Stimulated activated memory B cell treated with anti-CD40 and anti-IgM and Interleukin-4, amounts not matched to agents 10 μg/mL and 1 μg/mL and 100 μg/mL, for 72 hours (primary cell): Measurements from ENCODE around the gene PCDHGA1.
"Not testable (repeated sequence)": the region's sequence is repeated elsewhere in the genome, so short reads cannot be mapped to it uniquely, and the experiment has no call there.

Source experiments
- ATAC-seq: fragments of 150-1000 bp; cut with Tn5 transposase; 2 replicates; pipeline ENCODE4 v1.10.0; 2021
- H3K27ac Mint-ChIP-seq: one replicate; pipeline ENCODE4 v1.8.0; 2022; ENCODE audit warnings: mild to moderate bottlenecking, mixed read lengths
- H3K27me3 Mint-ChIP-seq: one replicate; pipeline ENCODE4 v1.8.0; 2022; ENCODE audit warnings: mixed read lengths
- H3K36me3 Mint-ChIP-seq: one replicate; pipeline ENCODE4 v1.8.0; 2022; ENCODE audit warnings: mixed read lengths
- H3K4me1 Mint-ChIP-seq: one replicate; pipeline ENCODE4 v1.8.0; 2022; ENCODE audit warnings: mixed read lengths
- H3K4me3 Mint-ChIP-seq: one replicate; pipeline ENCODE4 v1.8.0; 2022; ENCODE audit warnings: mild to moderate bottlenecking, moderate library complexity, mixed read lengths
- H3K9me3 Mint-ChIP-seq: one replicate; pipeline ENCODE4 v1.8.0; 2022; ENCODE audit warnings: mixed read lengths

The PCDHGA1 gene

GRCh38 chr5:141340781-141341354 is 10.6 kb downstream of the PCDHGA1 start:
- H3K4me3 Mint-ChIP-seq = not testable (repeated sequence)
- Mint-ChIP-seq H3K27me3 (peaks cover 91% of the 10 kb centered on the region), H3K9me3 (peaks cover 28% of the 10 kb centered on the region)

GRCh38 chr5:141342773-141343172 is 12.5 kb downstream of the PCDHGA1 start:
- Mint-ChIP-seq H3K9me3 (peaks cover 26% of the 10 kb centered on the region), H3K4me3 (no peak overlapping the region), H3K27me3 (peaks cover 88% of the 10 kb centered on the region), H3K36me3 (no peaks in the 10 kb centered on the region), H3K27ac (no peak overlapping the region), H3K4me1 (no peaks in the 10 kb centered on the region)
- ATAC-seq = no peak

More at GRCh38 chr5:141340781-141341354, 10.6 kb downstream of the PCDHGA1 start:
- H3K36me3 Mint-ChIP-seq, H3K4me1 Mint-ChIP-seq, ATAC-seq, H3K27ac Mint-ChIP-seq: not testable (repeated sequence)

- Mint-ChIP-seq H3K27me3 (peaks cover 85% of the 10 kb centered on the region), H3K36me3 (no peaks in the 10 kb centered on the region), H3K9me3 (peaks cover 22% of the 10 kb centered on the region), H3K27ac (no peak within 1 kb of the TSS), H3K4me3 (peak within 1 kb of the TSS; percentile 34), H3K4me1 (no peaks in the 10 kb centered on the region)
- ATAC-seq = no peak
Observed at GRCh38 chr5:141343242-141343952, 13.1 kb downstream of the PCDHGA1 start, which contains the start of gene PCDHGA3. Gene PCDHGA3 (plus strand): TSS chr5:141343829. CDS start chr5:141344034, 205 bp downstream.

GRCh38 chr5:141343953-141344463 is 13.7 kb downstream of the PCDHGA1 start:
- Mint-ChIP-seq H3K4me3 (peak overlapping the region; percentile 34), H3K36me3 (no peaks in the 10 kb centered on the region), H3K9me3 (peaks cover 22% of the 10 kb centered on the region), H3K4me1 (no peaks in the 10 kb centered on the region), H3K27me3 (peaks cover 85% of the 10 kb centered on the region), H3K27ac (no peak overlapping the region)
- no peak for ATAC-seq

- Mint-ChIP-seq H3K27me3 (peaks cover 87% of the 10 kb centered on the region), H3K9me3 (peaks cover 20% of the 10 kb centered on the region), H3K27ac (no peak overlapping the region), H3K4me1 (no peaks in the 10 kb centered on the region), H3K36me3 (peaks cover 3% of the 10 kb centered on the region), H3K4me3 (no peak overlapping the region)
- no peak for ATAC-seq
Observed at GRCh38 chr5:141345327-141345726, 15.0 kb downstream of the PCDHGA1 start.

- ATAC-seq, H3K4me3 Mint-ChIP-seq, H3K4me1 Mint-ChIP-seq, H3K36me3 Mint-ChIP-seq, H3K27ac Mint-ChIP-seq: not testable (repeated sequence)
- peaks cover 87% of the 10 kb centered on the region for H3K27me3 Mint-ChIP-seq
- H3K9me3 Mint-ChIP-seq = peaks cover 19% of the 10 kb centered on the region
Observed at GRCh38 chr5:141346017-141346416, 15.7 kb downstream of the PCDHGA1 start.

GRCh38 chr5:141349917-141350619 is 19.8 kb downstream of the PCDHGA1 start, which contains the start of gene PCDHGB1:
Gene PCDHGB1 (plus strand): TSS chr5:141350099. CDS start chr5:141350261, 162 bp downstream.
- Mint-ChIP-seq H3K27me3 (peaks cover 81% of the 10 kb centered on the region), H3K4me1 (no peaks in the 10 kb centered on the region), H3K9me3 (peaks cover 19% of the 10 kb centered on the region), H3K27ac (no peak within 1 kb of the TSS), H3K4me3 (peak within 1 kb of the TSS; percentile 64), H3K36me3 (peaks cover 4% of the 10 kb centered on the region)
- ATAC-seq = no peak

- no peak for ATAC-seq
- H3K4me1 Mint-ChIP-seq = no peaks in the 10 kb centered on the region
- H3K4me3 Mint-ChIP-seq = no peak overlapping the region
- peaks cover 14% of the 10 kb centered on the region for H3K9me3 Mint-ChIP-seq
- H3K27ac Mint-ChIP-seq = no peak overlapping the region
- H3K36me3 Mint-ChIP-seq = peaks cover 4% of the 10 kb centered on the region
- H3K27me3 Mint-ChIP-seq = peaks cover 81% of the 10 kb centered on the region
Observed at GRCh38 chr5:141351591-141351990, 21.3 kb downstream of the PCDHGA1 start.

GRCh38 chr5:141354900-141355469 is 24.7 kb downstream of the PCDHGA1 start, which contains the start of gene PCDHGA4:
Gene PCDHGA4 (plus strand): TSS chr5:141355021. CDS start chr5:141355108, 87 bp downstream.
- H3K4me3 Mint-ChIP-seq = no peak within 1 kb of the TSS
- peaks cover 4% of the 10 kb centered on the region for H3K36me3 Mint-ChIP-seq
- no peak within 1 kb of the TSS for H3K27ac Mint-ChIP-seq
- ATAC-seq = no peak
- H3K4me1 Mint-ChIP-seq = no peaks in the 10 kb centered on the region
- H3K9me3 Mint-ChIP-seq = peaks cover 10% of the 10 kb centered on the region
- peaks cover 89% of the 10 kb centered on the region for H3K27me3 Mint-ChIP-seq

GRCh38 chr5:141355641-141356040 is 25.3 kb downstream of the PCDHGA1 start:
- no peak for ATAC-seq
- peaks cover 89% of the 10 kb centered on the region for H3K27me3 Mint-ChIP-seq
- no peak overlapping the region for H3K27ac Mint-ChIP-seq
- H3K4me1 Mint-ChIP-seq = no peaks in the 10 kb centered on the region
- H3K36me3 Mint-ChIP-seq = no peaks in the 10 kb centered on the region
- no peak overlapping the region for H3K4me3 Mint-ChIP-seq
- peaks cover 8% of the 10 kb centered on the region for H3K9me3 Mint-ChIP-seq

- no peak for ATAC-seq
- no peaks in the 10 kb centered on the region for H3K4me1 Mint-ChIP-seq
- H3K4me3 Mint-ChIP-seq = no peak overlapping the region
- H3K9me3 Mint-ChIP-seq = peaks cover 8% of the 10 kb centered on the region
- peaks cover 86% of the 10 kb centered on the region for H3K27me3 Mint-ChIP-seq
- no peaks in the 10 kb centered on the region for H3K36me3 Mint-ChIP-seq
- no peak overlapping the region for H3K27ac Mint-ChIP-seq
Observed at GRCh38 chr5:141356133-141356532, 25.8 kb downstream of the PCDHGA1 start.

GRCh38 chr5:141356950-141357349 is 26.6 kb downstream of the PCDHGA1 start:
- Mint-ChIP-seq H3K27ac (no peak overlapping the region), H3K4me3 (no peak overlapping the region), H3K27me3 (peaks cover 86% of the 10 kb centered on the region), H3K36me3 (no peaks in the 10 kb centered on the region), H3K9me3 (peaks cover 11% of the 10 kb centered on the region), H3K4me1 (no peaks in the 10 kb centered on the region)
- no peak for ATAC-seq

- H3K36me3 Mint-ChIP-seq = peaks cover 8% of the 10 kb centered on the region
- peaks cover 82% of the 10 kb centered on the region for H3K27me3 Mint-ChIP-seq
- H3K9me3 Mint-ChIP-seq = peaks cover 17% of the 10 kb centered on the region
- H3K4me3 Mint-ChIP-seq = peak within 1 kb of the TSS; percentile 82
- peaks cover 9% of the 10 kb centered on the region for H3K4me1 Mint-ChIP-seq
- H3K27ac Mint-ChIP-seq = peak within 1 kb of the TSS; percentile 65
- ATAC-seq = no peak
Observed at GRCh38 chr5:141359790-141360426, 29.6 kb downstream of the PCDHGA1 start, which contains the start of gene PCDHGB2. Gene PCDHGB2 (plus strand): TSS chr5:141359994. CDS start chr5:141360136, 142 bp downstream.

- H3K27ac Mint-ChIP-seq = no peak overlapping the region
- peaks cover 17% of the 10 kb centered on the region for H3K9me3 Mint-ChIP-seq
- H3K4me3 Mint-ChIP-seq = no peak overlapping the region
- peaks cover 9% of the 10 kb centered on the region for H3K4me1 Mint-ChIP-seq
- H3K36me3 Mint-ChIP-seq = peaks cover 8% of the 10 kb centered on the region
- peaks cover 82% of the 10 kb centered on the region for H3K27me3 Mint-ChIP-seq
- ATAC-seq = no peak
Observed at GRCh38 chr5:141360685-141361084, 30.4 kb downstream of the PCDHGA1 start.
